Activated T-helper 1 cell treated with Interleukin-2 at 50 U/mL for 16 hours (primary cell): ENCODE measurements around the gene ETF1.
A peak's percentile ranks its signal among the peaks of the same experiment; 100 is the strongest.

Experiments
- DNase-seq: peaks from one replicate; pipeline ENCODE4 v3.0.0-alpha.2; 2020; ENCODE audit warnings: low read depth

The ETF1 gene

GRCh38 chr5:138542956-138543729 lies at the start of gene ETF1:
ETF1 (minus strand) TSS chr5:138543236; CDS start chr5:138542918, 318 bp downstream.
- peak; percentile 100 for DNase-seq

GRCh38 chr5:138588013-138588788 lies 45.2 kb upstream of the ETF1 start:
- no peak for DNase-seq

GRCh38 chr5:138585157-138585556 lies 42.1 kb upstream of the ETF1 start:
- DNase-seq: no peak

- no peak for DNase-seq
These were observed 41.1 kb upstream of the ETF1 start for GRCh38 chr5:138583984-138584637.

GRCh38 chr5:138582959-138583358 lies 39.9 kb upstream of the ETF1 start:
- DNase-seq: no peak

- DNase-seq: no peak
These were observed 37.7 kb upstream of the ETF1 start for GRCh38 chr5:138580777-138581176.

- no peak for DNase-seq
These were observed 37.0 kb upstream of the ETF1 start for GRCh38 chr5:138580001-138580400.

- no peak for DNase-seq
These were observed 36.5 kb upstream of the ETF1 start for GRCh38 chr5:138579517-138579863.

GRCh38 chr5:138577452-138577851 lies 34.4 kb upstream of the ETF1 start:
- DNase-seq: no peak

- DNase-seq: peak; percentile 94
These were observed 32.4 kb upstream of the ETF1 start, which contains the start of gene HSPA9 for GRCh38 chr5:138575194-138576015. HSPA9 (minus strand) TSS chr5:138575401; CDS start chr5:138575318, 83 bp downstream.

- DNase-seq: no peak
These were observed 31.7 kb upstream of the ETF1 start for GRCh38 chr5:138574744-138575193.

GRCh38 chr5:138573949-138574670 lies 31.1 kb upstream of the ETF1 start:
- DNase-seq: no peak

GRCh38 chr5:138573223-138573622 lies 30.2 kb upstream of the ETF1 start:
- DNase-seq: no peak

GRCh38 chr5:138570871-138571270 lies 27.8 kb upstream of the ETF1 start:
- DNase-seq: no peak

GRCh38 chr5:138569782-138570181 lies 26.7 kb upstream of the ETF1 start:
- no peak for DNase-seq

GRCh38 chr5:138568061-138568824 lies 25.2 kb upstream of the ETF1 start:
- DNase-seq: no peak

- DNase-seq: no peak
These were observed 23.8 kb upstream of the ETF1 start for GRCh38 chr5:138566792-138567191.

GRCh38 chr5:138565100-138565821 lies 22.2 kb upstream of the ETF1 start:
- DNase-seq: no peak

- no peak for DNase-seq
These were observed 21.2 kb upstream of the ETF1 start for GRCh38 chr5:138564242-138564641.
